H1 (cell line): ENCODE measurements around the gene MAST1. TPM values are rescaled to one million over a fixed set of nuclear protein-coding genes. Genes with fewer than 3 reads are reported as not detected.

Experiments
- ATF2 ChIP-seq: IDR thresholded peaks from 2 replicates; pipeline ENCODE4 v1.6.1; 2012; ENCODE audit warnings: low read length, inconsistent platforms
- BCL11A ChIP-seq, 2 experiments: IDR thresholded peaks; one replicate each; pipeline ENCODE4 v1.6.1; 2011; ENCODE audit warnings: low read depth in 2 of 2, low read length in 2 of 2, mild to moderate bottlenecking in 2 of 2
- CBX5 ChIP-seq: fragments of 300-800, 300-1000 bp; sonication (generic); IDR thresholded peaks from 2 replicates; pipeline ENCODE4 v1.7.1; 2016; ENCODE audit warnings: antibody characterized with exemption, low read length, low read depth
- CEBPB ChIP-seq: IDR thresholded peaks from 2 replicates; pipeline ENCODE4 v1.6.1; 2012; ENCODE audit warnings: low read depth, low read length
- EGR1 ChIP-seq: IDR thresholded peaks from 2 replicates; pipeline ENCODE4 v1.6.1; 2011; ENCODE audit warnings: low read depth, low read length, borderline replicate concordance
- EP300 ChIP-seq, 2 experiments: IDR thresholded peaks; 1 replicate in 1 of 2; 2 replicates in 1 of 2; pipeline ENCODE4 v1.6.1; 2011 to 2012; ENCODE audit warnings: low read depth in 2 of 2, low read length in 2 of 2, mild to moderate bottlenecking in 2 of 2, borderline replicate concordance in 1 of 2, inconsistent platforms in 1 of 2, moderate library complexity in 1 of 2
- HDAC6 ChIP-seq: IDR thresholded peaks from one replicate; pipeline ENCODE4 v1.7.1; 2012; ENCODE audit warnings: low read depth, mild to moderate bottlenecking, inconsistent platforms, low read length, moderate library complexity
- JUND ChIP-seq: IDR thresholded peaks from 2 replicates; pipeline ENCODE4 v1.6.1; 2011; ENCODE audit warnings: mild to moderate bottlenecking, improper control_type of control experiment, low read length
- KDM1A ChIP-seq: fragments of 200-600, 300-600 bp; sonication (generic); IDR thresholded peaks from 2 replicates; pipeline ENCODE4 v1.7.1; 2016; ENCODE audit warnings: mild to moderate bottlenecking, low read length, borderline replicate concordance
- KDM5A ChIP-seq: fragments of 200-600 bp; IDR thresholded peaks from 2 replicates; pipeline ENCODE4 v1.7.1; 2012; ENCODE audit warnings: mild to moderate bottlenecking, low read length, inconsistent platforms, mixed read lengths
- MAX ChIP-seq: IDR thresholded peaks from 2 replicates; pipeline ENCODE4 v1.6.1; 2012; ENCODE audit warnings: inconsistent platforms
- POLR2A ChIP-seq, 2 experiments: IDR thresholded peaks; 1 replicate in 1 of 2; 2 replicates in 1 of 2; pipeline ENCODE4 v1.6.1; 2011; ENCODE audit warnings: low read depth in 2 of 2, low read length in 2 of 2, mild to moderate bottlenecking in 2 of 2; ENCODE audit errors: control extremely low read depth in 1 of 2
- POLR2AphosphoS5 ChIP-seq: IDR thresholded peaks from 2 replicates; pipeline ENCODE4 v1.6.1; 2011; ENCODE audit warnings: low read depth, low read length
- RFX5 ChIP-seq: IDR thresholded peaks from 2 replicates; pipeline ENCODE4 v1.6.1; 2011; ENCODE audit warnings: low read depth, low read length, improper control_type of control experiment, borderline replicate concordance
- SIN3A ChIP-seq, 2 experiments: IDR thresholded peaks in 1 of 2; conservative IDR thresholded peaks in 1 of 2; 2 replicates each; pipeline ENCODE4 v1.6.1; 2011 to 2012; ENCODE audit warnings: low read length in 2 of 2, improper control_type of control experiment in 1 of 2, low read depth in 1 of 2, mild to moderate bottlenecking in 1 of 2
- SIX5 ChIP-seq: IDR thresholded peaks from 2 replicates; pipeline ENCODE4 v1.6.1; 2011; ENCODE audit warnings: mild to moderate bottlenecking, low read depth, low read length
- SP1 ChIP-seq: IDR thresholded peaks from 2 replicates; pipeline ENCODE4 v1.6.1; 2011; ENCODE audit warnings: low read depth, low read length
- SRF ChIP-seq: IDR thresholded peaks from 2 replicates; pipeline ENCODE4 v1.6.1; 2011; ENCODE audit warnings: mild to moderate bottlenecking, low read depth, low read length, moderate library complexity
- TAF7 ChIP-seq: optimal IDR thresholded peaks from 2 replicates; pipeline ENCODE3; 2011; ENCODE audit warnings: low read depth, mild to moderate bottlenecking, inconsistent platforms, low read length, moderate library complexity, borderline replicate concordance
- TEAD4 ChIP-seq: IDR thresholded peaks from 2 replicates; pipeline ENCODE4 v1.6.1; 2012; ENCODE audit warnings: low read depth, low read length, inconsistent platforms, mixed read lengths
- YY1 ChIP-seq: IDR thresholded peaks from 2 replicates; pipeline ENCODE4 v1.6.1; 2011; ENCODE audit warnings: low read depth, mild to moderate bottlenecking, low read length
- polyA plus RNA-seq, 7 experiments: library from polyadenylated mRNA; depleted of rRNA in 3 of 7; stranded (reverse) in 5 of 7; unstranded in 2 of 7; fragments of >200 nt in 5 of 7; fragments of 200-250 nt in 2 of 7; gene quantifications; 1 replicate in 5 of 7; 2 replicates in 1 of 7; 4 replicates in 1 of 7; pipeline versions ENCODE4 v1.2.1 to v1.2.3, GENCODE V29; 2011 to 2013; ENCODE audit warnings: missing spikeins in 2 of 7, mixed read lengths in 2 of 7
- total RNA-seq: library from RNA; stranded (reverse); fragmentation: NEBNext Ultra II Directional; extraction: Animal tissue kit (Norgen Biotek cat#: 25700); gene quantifications from 2 replicates; pipeline ENCODE4 v1.2.1, GENCODE V29; 2021
- TF ChIP-seq, protein P1 (sequence below): IDR thresholded peaks from 2 replicates; pipeline ENCODE4 v1.6.1; 2011; ENCODE audit warnings: low read length, improper control_type of control experiment

Gene MAST1
- total and polyA plus RNA-seq, 2 of the 8 experiments (the other 6 are each of a cell fraction or from before 2014, with no cell fraction given): 15.6 to 28.3 TPM

GRCh38 chr19:12789904-12790619 is 48.3 kb upstream of the MAST1 start (continued):
- TF ChIP-seq HDAC6 (no peak), TAF7 (no peak), MAX (peak; percentile 75), TEAD4 (no peak), JUND (peak; percentile 94), CEBPB (0 out of 2 replicates have a peak, but pooled peaks have one; percentile 48), SRF (peak; percentile 97), POLR2A (IDR thresholded peaks at IDR 0.05; ENCODE audit: control extremely low read depth in 1 of 2, low read depth in 2 of 2, low read length in 2 of 2) (no peak), RFX5 (no peak; the same call in 1 of the 2 replicates), EP300 (IDR thresholded peaks at IDR 0.05; ENCODE audit: borderline replicate concordance in 1 of 2, low read depth in 2 of 2, low read length in 2 of 2) (peak in 1 of 2 experiments; percentile 100; a peak in 2 of 3 replicates), POLR2AphosphoS5 (no peak), SIN3A (conservative IDR thresholded peaks at IDR 0.05 in 1 of 2, IDR thresholded peaks at IDR 0.05 in 1 of 2; ENCODE audit: low read depth in 1 of 2, low read length in 2 of 2) (peak; percentile 5 to 94; a peak in 2 of 4 replicates), KDM5A (no peak), KDM1A (no peak), YY1 (peak; percentile 21; the same call in 1 of the 2 replicates), SP1 (0 out of 2 replicates have a peak, but pooled peaks have one; percentile 48), EGR1 (peak; percentile 61; the same call in 1 of the 2 replicates), ATF2 (no peak), BCL11A (IDR thresholded peaks at IDR 0.05; ENCODE audit: low read depth in 2 of 2, low read length in 2 of 2) (no peak), CBX5 (no peak), SIX5 (peak; percentile 12; the same call in 1 of the 2 replicates)
- TF ChIP-seq, protein P1, sequence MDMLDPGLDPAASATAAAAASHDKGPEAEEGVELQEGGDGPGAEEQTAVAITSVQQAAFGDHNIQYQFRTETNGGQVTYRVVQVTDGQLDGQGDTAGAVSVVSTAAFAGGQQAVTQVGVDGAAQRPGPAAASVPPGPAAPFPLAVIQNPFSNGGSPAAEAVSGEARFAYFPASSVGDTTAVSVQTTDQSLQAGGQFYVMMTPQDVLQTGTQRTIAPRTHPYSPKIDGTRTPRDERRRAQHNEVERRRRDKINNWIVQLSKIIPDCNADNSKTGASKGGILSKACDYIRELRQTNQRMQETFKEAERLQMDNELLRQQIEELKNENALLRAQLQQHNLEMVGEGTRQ: no peak
